NCI-H345 (cell line): Measurements from ENCODE around the gene FASLG.

ENCODE experiments used
- DNase-seq: peaks from one replicate; lab custom pipeline; 2025; lab: John Stamatoyannopoulos, UW

FASLG gene

DNA sequence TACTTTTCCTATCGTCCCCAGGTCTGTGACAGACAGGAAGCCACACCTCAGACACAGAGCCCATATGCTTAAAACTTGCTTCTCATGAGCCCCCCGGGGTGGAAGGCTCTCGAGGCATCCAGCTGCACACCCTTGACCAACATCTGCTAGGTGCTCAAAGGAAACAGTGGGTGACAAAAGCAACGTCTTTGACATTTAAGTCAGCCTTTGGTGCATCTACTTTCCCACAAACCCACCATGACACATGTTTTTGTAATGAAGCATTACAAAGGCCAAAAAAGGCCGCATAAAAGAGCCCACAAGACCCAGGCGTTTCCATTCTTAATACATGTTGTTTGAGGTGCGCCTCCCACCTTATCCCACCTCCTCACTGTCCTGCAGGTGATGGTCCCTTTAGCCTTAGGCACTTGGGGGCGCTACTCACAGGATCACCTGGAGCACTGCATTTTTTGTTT is 11.8 kb upstream of the FASLG start:
- DNase-seq, result no peak

DNA sequence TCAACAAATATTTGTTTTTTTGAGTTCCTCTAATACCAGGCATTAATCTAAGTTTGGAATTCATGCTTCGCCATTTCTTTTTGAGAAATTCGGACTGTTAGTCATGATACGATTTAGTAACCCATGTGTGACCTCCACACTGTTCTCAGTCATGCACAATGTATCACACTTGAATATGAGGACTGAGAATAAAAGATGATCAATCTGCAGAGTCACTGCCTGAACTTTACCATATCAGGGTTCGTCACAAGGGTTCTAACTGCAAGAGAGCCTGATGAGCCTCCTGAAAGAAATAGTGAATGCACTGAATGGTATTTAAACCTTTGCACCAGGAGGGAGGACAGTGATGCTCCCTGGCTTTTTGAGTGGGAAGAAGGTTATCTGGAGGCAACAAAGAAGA is 10.9 kb upstream of the FASLG start:
- DNase-seq, result no peak

DNA sequence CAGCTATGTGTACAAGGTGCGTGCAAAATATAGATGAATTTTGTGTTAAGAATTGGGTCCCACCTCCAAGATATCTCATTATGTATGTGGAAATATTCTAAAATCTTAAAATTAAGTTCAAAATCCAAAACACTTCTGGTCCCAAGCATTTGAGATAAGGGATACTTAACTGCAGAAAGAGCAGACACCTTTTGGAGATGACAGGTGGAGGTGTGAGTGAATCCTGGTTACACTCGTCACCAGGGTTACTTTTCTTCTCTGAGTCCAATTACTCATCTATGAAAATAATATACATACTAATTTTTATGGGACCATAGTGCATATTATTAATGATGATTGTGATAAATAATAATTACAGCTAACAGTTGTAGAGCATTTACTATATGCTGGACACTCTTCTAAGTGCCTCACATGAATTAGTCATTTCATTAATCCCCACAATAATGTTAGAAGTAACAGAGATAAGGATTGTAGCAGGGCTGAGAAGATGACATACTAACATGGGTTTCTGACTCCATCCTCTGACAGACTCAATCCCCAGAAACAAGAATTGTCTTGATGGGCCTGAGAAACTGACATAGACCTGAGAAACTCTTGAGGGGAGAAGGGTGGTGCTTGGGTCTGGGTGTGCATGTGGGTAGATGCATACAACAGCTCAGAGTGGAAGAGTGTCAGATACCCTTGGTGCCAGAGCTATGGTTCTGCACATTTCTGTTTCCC is 8.3 kb upstream of the FASLG start:
- no peak for DNase-seq

DNA sequence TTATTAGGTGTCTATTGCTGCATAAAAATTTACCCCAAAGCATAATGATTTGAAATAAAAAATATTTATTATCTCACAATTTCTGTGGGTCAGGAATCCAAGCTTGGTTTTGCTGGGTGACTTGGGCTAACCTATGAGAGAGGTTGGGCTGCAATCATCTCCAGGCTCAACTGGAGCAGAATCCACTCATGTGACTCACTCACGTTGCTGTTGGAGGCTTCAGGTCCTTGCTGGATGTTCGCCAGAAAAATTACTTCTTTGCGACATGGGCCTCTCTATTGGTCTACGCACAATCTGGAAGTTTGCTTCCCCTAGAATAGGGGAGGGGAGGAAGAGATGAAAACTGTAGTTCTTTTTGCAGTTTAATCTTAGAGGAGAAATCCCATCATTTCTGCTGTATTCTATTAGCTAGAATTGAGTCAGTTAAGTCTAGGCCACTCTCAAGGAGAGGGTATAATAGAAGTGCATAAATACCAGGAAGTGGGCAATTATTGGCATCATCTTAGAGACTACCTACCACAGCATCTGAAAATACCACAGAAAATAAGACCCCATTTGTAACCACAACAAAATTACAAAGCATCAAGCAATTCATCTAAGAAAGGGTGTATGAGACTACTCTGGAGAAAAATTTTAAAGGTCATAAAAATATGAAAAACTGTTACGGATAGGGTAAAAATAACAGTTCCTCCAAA is 5.7 kb upstream of the FASLG start:
- DNase-seq, result no peak

DNA sequence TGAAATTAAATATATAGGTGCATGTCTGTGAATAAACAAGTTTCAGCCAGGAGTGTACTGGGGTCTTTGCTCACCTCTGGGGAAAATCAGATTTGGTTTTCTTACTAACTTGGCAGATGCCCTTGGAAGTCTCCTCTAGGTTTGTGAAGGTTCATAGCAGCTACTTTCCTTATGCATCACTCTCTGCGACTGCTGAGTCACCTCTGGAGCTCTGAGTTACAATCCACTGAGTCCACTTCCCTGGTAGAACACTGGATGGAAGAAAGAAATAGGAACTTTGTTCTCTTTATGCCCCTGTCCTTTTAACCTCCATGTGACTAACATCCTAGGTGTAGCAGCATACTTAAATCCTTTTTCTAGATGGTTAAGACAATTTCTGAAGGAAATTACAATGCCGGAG is 4.4 kb upstream of the FASLG start:
- no peak for DNase-seq

DNA sequence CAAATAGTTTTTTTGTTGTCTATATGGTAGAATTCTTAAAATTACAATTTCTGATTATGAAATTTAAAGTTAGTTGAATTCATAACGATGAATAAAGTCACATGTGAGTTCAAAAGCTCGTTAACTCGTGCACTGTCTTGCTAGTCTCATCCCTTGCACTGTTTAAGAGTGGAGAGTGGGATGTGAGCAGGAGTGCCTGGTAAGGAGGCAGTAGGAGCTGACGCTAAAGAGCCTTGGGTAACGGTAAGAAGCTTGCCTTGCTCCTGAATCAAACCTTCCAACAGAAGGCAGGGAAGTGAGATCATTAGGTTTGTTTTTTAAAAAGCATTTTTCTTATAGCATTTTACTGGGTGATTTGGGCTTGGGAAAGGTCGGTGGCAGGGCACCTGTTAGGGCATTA is 2.3 kb upstream of the FASLG start:
- DNase-seq, result no peak

DNA sequence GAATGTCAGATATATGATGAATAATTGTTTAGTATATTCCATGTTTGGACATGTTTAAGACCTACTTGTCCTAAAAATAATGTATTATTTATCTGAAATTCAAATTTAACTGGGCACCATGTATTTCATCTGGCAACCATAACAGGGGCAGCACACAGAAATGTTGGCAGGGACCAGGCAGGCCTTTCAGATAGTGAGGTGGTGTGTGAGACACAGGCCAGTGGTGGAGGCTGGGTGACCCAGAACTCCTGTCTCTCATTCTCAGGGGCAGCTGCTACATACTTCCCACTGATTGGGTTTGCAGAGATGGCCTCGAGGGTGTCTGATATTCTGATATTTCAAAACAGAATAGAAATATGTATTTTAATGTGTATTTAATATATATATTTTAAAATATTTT is 1.3 kb upstream of the FASLG start:
- no peak for DNase-seq

DNA sequence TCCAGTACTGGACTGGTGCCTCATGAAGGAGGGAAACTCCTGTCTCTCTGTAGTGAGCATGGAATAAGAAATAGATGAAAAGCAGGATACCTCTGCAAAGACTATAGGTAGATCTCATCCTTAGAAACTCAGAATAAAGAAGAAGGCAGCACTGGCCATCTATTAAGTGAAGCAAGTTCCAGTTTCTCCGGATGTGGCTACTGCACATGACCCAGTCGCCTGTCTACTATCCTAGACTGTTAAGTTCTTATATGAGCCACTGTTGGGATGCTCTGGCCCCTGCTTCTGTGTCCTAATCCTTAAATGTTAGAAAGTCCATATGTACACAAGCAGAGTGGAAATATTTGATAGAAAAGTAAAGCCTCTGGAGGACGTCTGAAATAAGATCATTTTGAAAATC is 2.2 kb downstream of the FASLG start:
- no peak for DNase-seq

DNA sequence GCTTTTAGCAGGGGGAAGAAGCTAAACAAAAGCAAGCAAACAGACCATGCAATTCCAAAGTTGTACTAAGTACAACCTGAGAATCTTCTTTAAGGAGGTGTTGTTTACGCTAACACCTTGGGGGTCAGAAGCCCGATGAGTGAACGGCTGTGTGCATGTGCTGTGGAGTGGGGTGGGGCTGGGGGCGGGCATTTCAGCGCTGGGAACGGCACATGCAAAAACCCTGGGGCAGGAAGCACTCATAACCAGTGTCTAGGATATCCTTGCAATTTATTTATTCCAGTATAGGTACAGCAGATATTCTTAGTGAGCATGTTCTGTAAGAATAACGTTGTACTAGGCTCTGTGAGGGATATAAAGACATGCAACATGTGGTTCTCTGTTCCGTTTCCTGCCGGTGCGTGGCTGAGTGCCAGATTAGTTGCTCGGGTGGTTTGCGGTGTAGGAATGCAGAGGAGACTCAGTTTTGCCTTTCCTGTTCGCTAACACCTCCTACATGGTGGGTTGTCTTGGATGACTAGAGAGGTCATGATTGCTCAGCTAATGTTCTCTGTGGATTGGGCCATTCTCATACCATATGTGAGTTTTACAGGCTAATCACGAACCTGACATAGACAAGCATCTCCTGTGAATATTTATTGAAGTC is 3.7 kb downstream of the FASLG start:
- no peak for DNase-seq

DNA sequence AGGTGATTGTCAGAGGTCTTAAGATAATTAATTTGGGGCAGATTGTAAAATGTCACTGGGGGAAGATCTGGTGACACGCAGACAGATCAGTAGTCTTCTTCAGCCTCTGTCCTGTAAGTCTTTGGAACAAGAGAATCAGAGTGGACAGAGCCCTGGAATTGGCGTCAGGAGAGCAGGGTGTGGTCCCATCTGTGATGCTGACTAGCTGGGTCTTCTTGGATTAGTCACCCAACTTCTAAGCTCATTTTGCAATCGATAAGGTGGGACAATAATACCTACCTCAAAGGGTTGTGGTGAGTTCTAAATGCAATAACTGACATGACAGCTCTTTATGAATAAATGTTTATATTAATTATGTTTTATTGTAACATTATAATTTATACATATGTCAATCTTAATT is 4.8 kb downstream of the FASLG start:
- no peak for DNase-seq

DNA sequence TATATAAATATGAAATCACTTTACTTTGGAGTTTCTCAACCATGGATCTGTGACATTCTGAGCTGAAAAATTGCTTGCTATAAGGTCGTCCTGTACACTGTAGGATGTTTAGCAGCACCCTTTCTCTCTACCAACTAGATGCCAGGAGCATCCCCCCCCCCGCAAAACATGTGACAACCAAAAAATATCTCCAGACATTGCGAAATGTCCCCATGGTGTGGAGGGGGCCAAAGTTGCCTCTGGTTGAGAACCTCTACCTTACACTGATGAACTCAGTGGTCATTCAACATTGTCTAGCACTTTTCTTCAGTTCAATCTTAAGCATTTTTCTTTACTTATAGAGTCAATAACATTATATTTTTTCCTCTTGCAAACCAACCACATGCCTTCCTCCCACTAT is 9.2 kb downstream of the FASLG start:
- no peak for DNase-seq

DNA sequence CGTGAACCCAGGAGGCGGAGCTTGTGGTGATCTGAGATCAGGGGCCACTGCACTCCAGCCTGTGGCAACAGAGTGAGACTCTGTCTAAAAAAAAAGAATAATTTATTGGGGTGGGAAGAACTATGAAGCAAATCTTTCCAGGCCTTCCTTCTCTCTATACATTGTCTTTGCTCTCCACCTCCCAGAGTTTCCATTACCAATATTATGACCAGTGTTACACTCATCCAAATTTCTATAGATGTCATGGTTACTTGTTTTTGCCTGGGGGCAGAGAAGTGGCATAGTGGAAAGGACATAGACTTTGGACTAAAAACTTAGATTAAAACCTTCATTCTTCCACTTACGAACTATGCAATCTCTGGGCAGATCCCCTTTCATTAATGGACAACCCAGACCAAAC is 10.1 kb downstream of the FASLG start:
- no peak for DNase-seq

DNA sequence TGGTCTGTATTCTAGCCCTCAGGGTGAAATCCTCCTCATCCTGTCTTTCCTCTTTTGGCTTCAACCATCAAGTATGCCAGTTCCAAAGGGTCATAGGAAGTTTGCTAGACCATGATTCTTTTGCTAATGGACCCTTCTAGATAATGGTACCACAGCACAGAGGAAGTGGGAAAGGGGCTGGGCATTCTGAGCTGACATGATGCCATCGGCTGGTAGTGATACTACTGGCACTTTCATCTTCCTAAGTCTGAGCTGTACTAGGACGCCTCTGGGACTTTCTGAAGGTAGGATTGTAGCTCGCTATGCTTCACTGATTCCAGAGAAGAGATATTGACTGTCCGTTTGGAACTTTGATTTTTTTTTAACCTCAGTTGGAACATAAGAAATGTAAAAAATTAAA is 11.4 kb downstream of the FASLG start:
- no peak for DNase-seq

DNA sequence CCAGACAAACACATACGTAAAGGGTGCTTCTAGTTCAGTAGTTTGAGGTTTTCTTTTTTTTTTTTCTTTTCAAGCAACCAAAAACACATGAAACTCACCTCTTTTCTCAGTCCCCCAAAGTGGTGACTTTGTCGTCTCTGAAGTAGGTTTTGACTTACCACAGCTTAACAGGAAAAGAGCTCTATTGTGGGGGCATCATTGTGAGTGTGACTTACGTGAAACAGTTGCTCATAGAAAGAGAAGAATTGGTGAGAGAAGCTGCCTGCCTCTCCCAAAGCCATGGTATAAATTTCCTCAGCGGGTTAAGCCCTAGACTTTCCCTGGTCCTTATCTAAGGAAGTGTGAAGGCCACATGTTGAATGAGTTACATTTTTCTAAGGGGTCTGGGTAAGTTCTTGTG is 11.9 kb downstream of the FASLG start:
- no peak for DNase-seq

DNA sequence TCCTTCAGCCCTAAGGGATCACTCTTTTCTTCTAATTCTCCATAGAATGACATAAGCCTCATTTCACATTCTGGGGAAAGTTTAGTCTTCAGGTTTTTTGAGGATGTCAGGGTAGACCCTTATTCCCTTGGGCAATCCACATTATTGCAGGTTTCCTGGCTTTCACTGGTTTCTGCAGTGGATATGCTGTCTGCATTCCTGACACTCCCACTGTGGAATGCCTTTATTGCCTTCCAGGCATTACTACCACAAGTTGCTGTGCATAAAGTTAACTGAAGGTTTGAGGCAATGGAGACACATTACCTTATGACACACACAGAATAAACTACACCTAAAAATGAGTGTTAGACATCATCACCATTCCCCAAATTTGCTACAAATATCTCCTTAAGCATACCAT is 12.7 kb downstream of the FASLG start:
- no peak for DNase-seq

DNA sequence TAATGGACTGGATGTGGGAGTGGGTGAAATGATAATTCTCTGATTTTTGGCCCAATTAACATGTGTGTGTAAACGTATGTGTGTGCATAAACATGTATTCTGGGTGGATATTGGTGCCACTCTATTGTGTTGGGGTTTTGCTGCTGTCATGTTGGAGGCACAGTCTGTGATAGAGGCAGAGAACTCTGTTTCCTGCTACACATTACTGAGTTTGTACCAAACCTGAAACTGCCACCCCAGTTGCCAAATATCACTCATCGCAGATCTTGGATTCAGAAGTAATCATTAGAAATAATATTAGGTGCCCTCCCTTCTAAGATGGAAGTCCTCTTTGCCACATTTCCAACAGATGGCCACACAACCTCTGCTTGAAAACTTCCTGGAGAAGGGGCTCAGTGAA is 13.8 kb downstream of the FASLG start:
- no peak for DNase-seq

DNA sequence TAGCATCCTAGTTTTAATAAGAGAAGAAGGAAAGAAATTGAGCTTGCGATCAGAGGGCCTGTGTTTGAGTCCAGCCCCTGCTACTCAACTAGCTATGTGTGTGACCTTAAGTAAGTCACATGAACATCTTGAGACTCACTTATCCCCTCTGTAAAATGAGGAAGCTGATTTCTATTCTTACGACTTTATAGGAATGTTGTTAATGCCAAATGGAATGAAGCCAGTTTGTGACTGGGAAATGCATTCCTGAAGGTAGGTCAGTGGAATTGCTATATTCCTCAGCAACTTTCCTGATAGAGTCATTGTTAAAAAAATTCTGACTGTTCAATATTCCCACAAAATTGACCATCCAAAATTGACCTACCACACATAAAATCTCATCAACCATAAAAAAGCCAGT is 14.9 kb downstream of the FASLG start:
- DNase-seq, result no peak

DNA sequence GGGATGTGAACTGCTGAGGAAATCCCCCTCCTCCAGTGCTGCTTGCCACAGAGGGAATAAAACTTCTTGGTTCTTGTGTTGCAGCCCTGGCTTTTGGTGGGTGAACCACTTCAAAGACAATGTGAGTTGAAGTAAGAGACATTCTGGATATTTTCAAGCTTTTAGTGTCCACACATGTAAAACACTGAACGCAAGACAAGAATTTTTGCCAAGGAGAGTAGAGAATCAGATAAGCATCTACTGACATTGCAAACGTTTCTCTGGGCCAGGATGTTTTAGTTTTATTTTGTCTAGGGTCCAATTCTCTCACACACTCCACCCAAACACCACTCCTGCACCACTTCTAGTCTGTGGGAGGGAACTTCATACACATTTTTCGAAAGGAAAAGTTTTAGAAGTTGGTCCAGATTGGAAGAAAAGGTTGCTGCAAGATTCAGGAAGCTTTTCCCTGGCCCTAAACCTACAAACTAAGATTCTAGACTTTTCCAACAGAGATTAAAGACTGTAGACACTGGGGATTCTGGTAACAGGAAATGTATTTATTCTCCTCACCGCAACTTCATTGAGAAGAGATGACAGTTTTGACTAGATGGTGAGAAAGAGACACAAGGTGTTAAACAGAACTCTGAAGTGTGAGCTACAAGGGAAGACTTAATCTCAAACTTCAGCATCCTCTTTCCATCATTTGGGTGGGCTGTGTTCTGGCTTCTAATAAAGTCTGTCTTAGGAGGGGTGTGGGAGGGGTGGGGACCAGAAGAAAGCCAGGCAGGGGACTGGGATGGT is 16.1 kb downstream of the FASLG start:
- no peak for DNase-seq

DNA sequence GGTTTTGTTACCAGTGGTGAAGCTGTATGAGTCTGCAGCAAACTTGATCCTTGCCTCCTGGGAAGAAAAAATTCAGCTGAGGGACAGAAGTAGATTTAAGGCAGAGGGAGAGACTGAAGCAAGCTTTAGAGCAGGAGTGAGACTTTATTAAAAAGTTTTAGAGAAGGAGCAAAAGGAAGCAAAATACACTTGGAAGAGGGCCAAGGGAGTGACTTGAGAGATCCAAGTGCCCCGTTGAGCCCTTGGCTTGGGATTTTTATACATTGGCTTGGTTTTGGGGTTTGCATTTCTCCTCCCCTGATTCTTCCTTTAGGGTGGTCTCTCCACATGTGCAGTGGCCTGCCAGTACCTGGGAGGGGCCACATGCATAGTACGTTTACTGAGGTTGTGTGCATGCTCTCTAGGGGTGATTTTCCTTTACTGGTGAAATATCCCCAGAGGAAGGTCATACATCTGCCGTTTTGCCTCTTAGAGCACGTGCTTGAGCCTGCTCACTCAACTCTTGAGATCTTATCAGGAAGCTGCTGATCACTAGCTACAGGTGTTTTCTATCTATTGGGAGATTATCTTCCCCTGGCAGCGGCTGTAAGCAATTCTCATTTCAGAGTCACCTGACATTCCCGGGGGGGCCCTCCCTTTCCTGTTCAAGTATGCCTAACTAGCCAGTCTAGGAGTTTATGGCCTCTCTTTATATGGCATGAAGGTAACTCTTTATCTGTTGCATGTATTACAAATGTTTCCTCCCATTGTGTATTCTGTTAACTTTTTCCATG is 20.3 kb downstream of the FASLG start:
- DNase-seq, result no peak

DNA sequence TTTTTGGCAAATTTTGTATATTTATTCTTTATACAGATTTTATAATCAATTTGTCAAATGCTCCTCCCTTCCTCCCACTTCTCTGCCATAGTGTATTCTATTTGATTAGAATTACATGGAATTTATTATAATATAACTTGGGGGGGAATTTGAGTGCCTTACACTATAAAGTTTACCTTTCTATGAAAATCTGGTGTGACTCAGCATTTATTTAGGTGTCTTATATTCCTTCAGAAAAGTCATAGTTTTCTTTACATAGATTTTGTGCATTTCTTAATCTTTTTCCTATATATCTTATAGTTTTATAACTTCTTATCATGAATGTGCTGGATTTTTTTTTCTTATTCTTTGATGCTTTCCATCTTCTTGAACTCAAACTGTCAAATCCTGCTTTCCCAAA is 21.3 kb downstream of the FASLG start:
- DNase-seq, result no peak

DNA sequence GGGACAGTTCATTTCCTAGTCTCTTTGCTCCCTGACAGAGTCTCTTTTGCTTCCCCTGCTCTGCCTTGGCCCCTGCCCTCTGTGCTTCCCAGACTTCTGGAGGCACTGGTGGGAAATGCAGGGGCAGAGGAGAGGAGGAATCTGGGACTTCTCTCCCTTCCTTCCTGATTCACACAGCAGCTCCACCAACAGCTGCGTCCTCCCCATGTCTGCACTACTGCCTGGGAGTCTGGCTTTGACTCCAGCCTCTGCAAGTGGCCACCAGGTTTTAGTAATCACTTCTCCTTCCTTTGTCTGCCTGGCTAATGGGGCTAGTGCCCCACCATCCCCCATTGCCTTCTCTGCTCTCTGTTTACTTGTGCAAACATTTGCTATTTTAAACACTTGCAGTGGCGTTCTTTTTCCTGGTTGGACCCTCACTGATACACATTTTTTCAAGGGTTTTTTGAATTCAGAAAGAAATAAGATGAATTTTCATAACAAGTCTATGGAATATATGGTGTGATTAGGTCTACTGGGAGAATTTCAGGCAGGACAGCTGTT is 21.9 kb downstream of the FASLG start:
- no peak for DNase-seq

DNA sequence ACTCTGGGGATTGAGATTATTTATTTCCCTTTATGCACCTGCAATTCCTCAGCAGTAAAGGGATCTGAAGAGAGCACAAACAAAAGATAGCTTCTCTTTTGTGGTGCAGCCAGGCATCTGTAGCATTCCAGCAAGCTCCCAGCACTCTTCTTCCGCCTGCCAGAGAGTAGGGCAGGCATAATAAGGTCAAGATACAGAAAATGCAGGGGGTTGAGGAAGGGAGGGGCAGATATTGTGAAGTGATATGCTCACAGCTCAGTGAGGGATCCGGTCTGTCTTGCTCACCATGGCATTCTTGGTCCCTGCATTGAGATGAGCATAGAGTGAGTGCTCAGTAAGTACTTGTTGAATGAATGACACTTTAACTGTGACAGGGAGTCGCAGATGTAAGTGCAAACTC is 23.9 kb downstream of the FASLG start:
- no peak for DNase-seq
